ENCODE data around the gene CDK5. TPM values are rescaled to one million over a fixed set of nuclear protein-coding genes. Genes with fewer than 3 reads are reported as not detected.

The CDK5 gene
- total and polyA plus RNA-seq, 2 donors from 2014 or later, result 9.1 to 21.5 TPM

DNA sequence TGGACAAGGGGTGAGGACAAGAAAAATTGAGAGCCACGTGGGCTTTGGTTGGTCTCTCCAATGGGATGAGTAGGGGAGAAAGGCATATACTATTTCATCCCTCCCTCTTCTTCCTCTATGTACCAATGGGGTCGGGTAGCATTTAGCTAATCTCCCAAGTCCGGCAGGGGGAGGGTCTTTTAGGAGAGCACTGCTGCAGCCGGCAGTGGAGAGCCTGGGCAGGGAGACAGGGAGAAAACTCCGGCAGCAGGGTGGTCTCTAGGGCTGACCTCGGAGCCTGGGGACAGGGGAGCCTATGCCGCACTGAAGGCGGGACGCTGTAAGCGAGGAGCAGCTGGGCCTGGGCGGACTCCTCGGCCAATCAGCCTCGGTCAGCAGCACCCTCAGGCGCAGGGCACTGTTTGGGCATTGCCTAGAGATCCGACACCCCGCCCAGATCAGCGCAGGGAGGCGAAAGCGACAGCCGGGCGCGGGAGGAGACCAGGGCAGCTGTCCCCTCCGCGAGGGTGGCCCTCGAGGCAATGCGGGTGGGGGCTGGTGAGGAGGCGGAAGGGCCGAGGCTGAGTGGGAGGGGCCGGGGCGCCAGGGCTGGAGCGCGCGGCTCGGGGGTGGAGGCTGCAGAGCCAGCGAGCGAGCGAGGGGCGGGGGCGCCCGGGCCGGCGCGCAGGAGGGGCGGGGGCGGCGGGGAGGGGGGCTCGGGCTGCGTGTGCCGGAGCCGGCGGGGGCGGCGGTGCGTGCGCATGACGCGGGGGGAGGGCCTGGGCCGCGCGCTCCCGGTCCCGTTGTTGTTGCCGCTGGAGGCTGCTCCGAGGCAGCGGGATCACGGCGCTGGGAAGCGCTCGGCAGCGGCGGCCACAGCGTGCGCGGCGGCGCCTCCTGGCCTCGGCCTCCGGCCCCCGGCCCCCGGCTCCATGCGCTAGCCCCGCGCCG lies 28.3 kb upstream of the CDK5 start, which contains the start of gene AGAP3:
Gene AGAP3, plus strand, starts transcription at position 785 of the 930 bp plus-strand sequence. CDS start 267 bp downstream, outside the sequence.
- H3K4me1 ChIP-seq (ENCODE audit: control insufficient read depth in 2 of 3, insufficient read depth in 2 of 3, low read depth in 1 of 3, low read length in 3 of 3), result peaks cover 0 to 45% (median 17%) of the 10 kb centered on the region in 3 donors
- H3K9me3 ChIP-seq (ENCODE audit: control insufficient read depth in 2 of 3, insufficient read depth in 1 of 3, low read length in 3 of 3), result no peaks in the 10 kb centered on the region
- peak within 1 kb of the TSS; percentile 88 to 89 for H3K27ac ChIP-seq (ENCODE audit: low read depth in 2 of 2, low read length in 2 of 2)
- H3K36me3 ChIP-seq (ENCODE audit: control insufficient read depth in 2 of 3, insufficient read depth in 3 of 3, low read length in 3 of 3), result no peaks in the 10 kb centered on the region
- peak within 1 kb of the TSS; percentile 56 to 79 (median 73) for H3K4me3 ChIP-seq (ENCODE audit: low read length in 3 of 3)
- DNase-seq (peak; percentile 87 to 96 (median 93)), FAIRE-seq (no peak)
- intact Hi-C loops (cut with DNase I), result no loop called here
- TF ChIP-seq, protein P1, sequence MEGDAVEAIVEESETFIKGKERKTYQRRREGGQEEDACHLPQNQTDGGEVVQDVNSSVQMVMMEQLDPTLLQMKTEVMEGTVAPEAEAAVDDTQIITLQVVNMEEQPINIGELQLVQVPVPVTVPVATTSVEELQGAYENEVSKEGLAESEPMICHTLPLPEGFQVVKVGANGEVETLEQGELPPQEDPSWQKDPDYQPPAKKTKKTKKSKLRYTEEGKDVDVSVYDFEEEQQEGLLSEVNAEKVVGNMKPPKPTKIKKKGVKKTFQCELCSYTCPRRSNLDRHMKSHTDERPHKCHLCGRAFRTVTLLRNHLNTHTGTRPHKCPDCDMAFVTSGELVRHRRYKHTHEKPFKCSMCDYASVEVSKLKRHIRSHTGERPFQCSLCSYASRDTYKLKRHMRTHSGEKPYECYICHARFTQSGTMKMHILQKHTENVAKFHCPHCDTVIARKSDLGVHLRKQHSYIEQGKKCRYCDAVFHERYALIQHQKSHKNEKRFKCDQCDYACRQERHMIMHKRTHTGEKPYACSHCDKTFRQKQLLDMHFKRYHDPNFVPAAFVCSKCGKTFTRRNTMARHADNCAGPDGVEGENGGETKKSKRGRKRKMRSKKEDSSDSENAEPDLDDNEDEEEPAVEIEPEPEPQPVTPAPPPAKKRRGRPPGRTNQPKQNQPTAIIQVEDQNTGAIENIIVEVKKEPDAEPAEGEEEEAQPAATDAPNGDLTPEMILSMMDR (IDR thresholded peaks at IDR 0.05; ENCODE audit: borderline replicate concordance, extremely low read depth, insufficient read depth), result no peak
- peak within 1 kb of the TSS in 2 of 3 donors; percentile 80 to 88 for H3K9ac ChIP-seq (ENCODE audit: low read length in 3 of 3)
- no peaks in the 10 kb centered on the region for H3K27me3 ChIP-seq (ENCODE audit: control insufficient read depth, insufficient read depth, low read length)

DNA sequence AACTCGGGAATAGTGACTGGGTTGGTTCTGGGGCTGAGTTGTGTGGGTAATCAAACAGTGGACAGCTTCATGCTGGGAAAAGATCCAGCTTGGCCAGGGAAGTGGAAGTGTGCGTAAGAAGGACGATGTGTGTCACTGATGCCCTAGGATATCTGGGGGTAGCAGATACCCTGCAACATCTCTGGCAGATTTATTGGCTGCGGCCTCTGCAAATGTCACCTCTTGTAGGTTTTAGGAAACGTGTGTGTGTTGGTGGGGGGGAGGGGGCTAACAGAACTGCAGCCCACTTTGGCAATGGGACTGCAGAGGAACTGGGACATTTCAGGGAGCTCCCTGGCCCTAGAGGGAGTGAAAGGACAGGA lies 27.6 kb upstream of the CDK5 start:
- Histone ChIP-seq H3K27ac (ENCODE audit: low read depth in 2 of 2, low read length in 2 of 2) (peak overlapping the region in 1 of 2 donors; percentile 86), H3K9ac (ENCODE audit: low read length in 3 of 3) (peak overlapping the region in 2 of 3 donors; percentile 8 to 61), H3K36me3 (ENCODE audit: control insufficient read depth in 2 of 3, insufficient read depth in 3 of 3, low read length in 3 of 3) (no peaks in the 10 kb centered on the region), H3K4me1 (ENCODE audit: control insufficient read depth in 2 of 3, insufficient read depth in 2 of 3, low read depth in 1 of 3, low read length in 3 of 3) (peaks cover 0 to 45% (median 16%) of the 10 kb centered on the region in 3 donors), H3K27me3 (ENCODE audit: control insufficient read depth, insufficient read depth, low read length) (no peaks in the 10 kb centered on the region), H3K9me3 (ENCODE audit: control insufficient read depth in 2 of 3, insufficient read depth in 1 of 3, low read length in 3 of 3) (no peaks in the 10 kb centered on the region), H3K4me3 (ENCODE audit: low read length in 3 of 3) (peak overlapping the region in 1 of 3 donors; percentile 64)
- intact Hi-C loops (cut with DNase I), result no loop called here
- no peak for DNase-seq
- TF ChIP-seq, protein P1 (IDR thresholded peaks at IDR 0.05; ENCODE audit: borderline replicate concordance, extremely low read depth, insufficient read depth), result no peak
- no peak for FAIRE-seq

DNA sequence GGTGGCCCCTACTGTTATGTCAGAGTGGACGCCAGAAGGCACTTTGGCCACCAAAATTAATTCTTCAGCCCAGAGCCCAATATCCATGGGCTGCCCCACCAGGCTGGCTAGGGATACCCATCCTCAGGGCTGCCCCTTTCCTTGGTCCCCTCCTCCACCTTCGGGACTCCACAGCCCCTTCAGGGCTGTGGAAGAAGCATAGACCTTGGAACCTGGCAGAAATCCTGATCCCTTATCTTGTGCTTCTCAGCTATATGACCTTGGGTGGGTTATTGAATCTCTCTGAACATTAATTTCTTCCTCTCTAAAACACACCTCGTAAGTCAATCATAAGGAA lies 26.1 kb upstream of the CDK5 start:
- no peaks in the 10 kb centered on the region for H3K9me3 ChIP-seq (ENCODE audit: control insufficient read depth in 2 of 3, insufficient read depth in 1 of 3, low read length in 3 of 3)
- H3K4me1 ChIP-seq (ENCODE audit: control insufficient read depth in 2 of 3, insufficient read depth in 2 of 3, low read depth in 1 of 3, low read length in 3 of 3), result peaks cover 0 to 50% (median 16%) of the 10 kb centered on the region in 3 donors
- peak overlapping the region in 1 of 2 donors; percentile 83 for H3K27ac ChIP-seq (ENCODE audit: low read depth in 2 of 2, low read length in 2 of 2)
- no peak for FAIRE-seq
- DNase-seq, result no peak
- peak overlapping the region in 2 of 3 donors; percentile 51 to 91 for H3K4me3 ChIP-seq (ENCODE audit: low read length in 3 of 3)
- TF ChIP-seq, protein P1 (IDR thresholded peaks at IDR 0.05; ENCODE audit: borderline replicate concordance, extremely low read depth, insufficient read depth), result no peak
- no peaks in the 10 kb centered on the region for H3K27me3 ChIP-seq (ENCODE audit: control insufficient read depth, insufficient read depth, low read length)
- no peak overlapping the region for H3K9ac ChIP-seq (ENCODE audit: low read length in 3 of 3)
- intact Hi-C loops (cut with DNase I), result no loop called here
- no peaks in the 10 kb centered on the region for H3K36me3 ChIP-seq (ENCODE audit: control insufficient read depth in 2 of 3, insufficient read depth in 3 of 3, low read length in 3 of 3)
